VCaP (cell line): Measurements from ENCODE around the gene KLK4.

Experiments
- H3K27ac ChIP-seq: fragments of 450-650 bp; 2 replicates; pipeline ENCODE4 v1.5.1; 2017
- CTCF ChIP-seq: fragments of 450-650 bp; conservative IDR thresholded peaks from 2 replicates; pipeline ENCODE4 v1.5.1; 2017; ENCODE audit warnings: mild to moderate bottlenecking, moderate library complexity

The KLK4 gene

GRCh38 chr19:50912102-50912599 is 956 bp upstream of the KLK4 start:
- H3K27ac ChIP-seq = no peak overlapping the region
- no peak for TF ChIP-seq CTCF

GRCh38 chr19:50910722-50911121 is 473 bp downstream of the KLK4 start:
- no peak for TF ChIP-seq CTCF
- H3K27ac ChIP-seq = no peak overlapping the region

- H3K27ac ChIP-seq = peak overlapping the region; percentile 91
- no peak for TF ChIP-seq CTCF
Observed at GRCh38 chr19:50909240-50910070, 1.7 kb downstream of the KLK4 start.

GRCh38 chr19:50908336-50908735 is 2.9 kb downstream of the KLK4 start:
- H3K27ac ChIP-seq = peak overlapping the region; percentile 91
- no peak for TF ChIP-seq CTCF

GRCh38 chr19:50906217-50906616 is 5.0 kb downstream of the KLK4 start:
- peak overlapping the region; percentile 27 for H3K27ac ChIP-seq
- TF ChIP-seq CTCF = peak; percentile 60

GRCh38 chr19:50902640-50903039 is 8.6 kb downstream of the KLK4 start:
- no peak overlapping the region for H3K27ac ChIP-seq
- no peak for TF ChIP-seq CTCF

- no peak for TF ChIP-seq CTCF
Observed at GRCh38 chr19:50899569-50899968, 11.6 kb downstream of the KLK4 start.

More at GRCh38 chr19:50899569-50899968, 11.6 kb downstream of the KLK4 start:
- no peak overlapping the region for H3K27ac ChIP-seq
